ENCODE results near the gene ARHGAP22.

GRCh38 chr10:48418189-48418788 lies 186.6 kb downstream of the ARHGAP22 start:
- TF ChIP-seq POLR2A (IDR thresholded peaks at IDR 0.05) = no peak
- TF ChIP-seq, protein P1, sequence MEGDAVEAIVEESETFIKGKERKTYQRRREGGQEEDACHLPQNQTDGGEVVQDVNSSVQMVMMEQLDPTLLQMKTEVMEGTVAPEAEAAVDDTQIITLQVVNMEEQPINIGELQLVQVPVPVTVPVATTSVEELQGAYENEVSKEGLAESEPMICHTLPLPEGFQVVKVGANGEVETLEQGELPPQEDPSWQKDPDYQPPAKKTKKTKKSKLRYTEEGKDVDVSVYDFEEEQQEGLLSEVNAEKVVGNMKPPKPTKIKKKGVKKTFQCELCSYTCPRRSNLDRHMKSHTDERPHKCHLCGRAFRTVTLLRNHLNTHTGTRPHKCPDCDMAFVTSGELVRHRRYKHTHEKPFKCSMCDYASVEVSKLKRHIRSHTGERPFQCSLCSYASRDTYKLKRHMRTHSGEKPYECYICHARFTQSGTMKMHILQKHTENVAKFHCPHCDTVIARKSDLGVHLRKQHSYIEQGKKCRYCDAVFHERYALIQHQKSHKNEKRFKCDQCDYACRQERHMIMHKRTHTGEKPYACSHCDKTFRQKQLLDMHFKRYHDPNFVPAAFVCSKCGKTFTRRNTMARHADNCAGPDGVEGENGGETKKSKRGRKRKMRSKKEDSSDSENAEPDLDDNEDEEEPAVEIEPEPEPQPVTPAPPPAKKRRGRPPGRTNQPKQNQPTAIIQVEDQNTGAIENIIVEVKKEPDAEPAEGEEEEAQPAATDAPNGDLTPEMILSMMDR (IDR thresholded peaks at IDR 0.05) = no peak

All from vagina (tissue), 2 donors.